ENCODE results near the gene ADARB2. TPM values are rescaled to one million over a fixed set of nuclear protein-coding genes. Genes with fewer than 3 reads are reported as not detected.

Gene ADARB2
- polyA plus RNA-seq, 3 donors, result not detected

- Histone ChIP-seq H3K4me3 (replicated peaks in 1 of 3; ENCODE audit: low read depth in 2 of 3, low read length in 3 of 3) (no peak overlapping the region), H3K27me3 (ENCODE audit: control insufficient read depth in 2 of 2, insufficient read depth in 2 of 2, low read length in 2 of 2) (no peaks in the 10 kb centered on the region), H4K20me1 (ENCODE audit: insufficient read depth, low read length) (no peaks in the 10 kb centered on the region), H3K4me1 (ENCODE audit: control insufficient read depth in 1 of 2, insufficient read depth in 2 of 2, low read length in 2 of 2) (no peaks in the 10 kb centered on the region), H3K36me3 (replicated peaks in 1 of 2; ENCODE audit: control insufficient read depth in 1 of 2, insufficient read depth in 2 of 2, low read length in 2 of 2) (no peaks in the 10 kb centered on the region), H3K27ac (ENCODE audit: low read depth in 1 of 2, low read length in 2 of 2) (no peak overlapping the region), H2AFZ (ENCODE audit: insufficient read depth, low read depth, low read length, poor library complexity, severe bottlenecking) (no peak overlapping the region), H3K79me2 (ENCODE audit: insufficient read depth, low read length) (no peaks in the 10 kb centered on the region), H3K9ac (ENCODE audit: insufficient read depth, low read length, poor library complexity, severe bottlenecking) (no peak overlapping the region), H3K9me3 (replicated peaks in 1 of 2; ENCODE audit: control insufficient read depth in 1 of 2, insufficient read depth in 1 of 2, low read length in 2 of 2) (no peaks in the 10 kb centered on the region), H3K4me2 (replicated peaks; ENCODE audit: extremely low read depth, low read length, poor library complexity, severe bottlenecking) (no peak overlapping the region)
- Mint-ChIP-seq H3K4me3 (no peak overlapping the region), H3K36me3 (no peaks in the 10 kb centered on the region), H3K9me3 (peaks cover 0 to 3% (median 0%) of the 10 kb centered on the region in 7 donors), H3K27me3 (ENCODE audit: low read depth in 3 of 3) (peaks cover 0 to 1% (median 0%) of the 10 kb centered on the region in 3 donors), H3K27ac (no peak overlapping the region), H3K4me1 (no peaks in the 10 kb centered on the region)
- intact Hi-C loops (cut with micrococcal nuclease), result no loop called here
- TF ChIP-seq CTCF (IDR thresholded peaks at IDR 0.05), result no peak
- WGBS (ENCODE audit: insufficient coverage), result 97% methylated on average over 5 of the region's 5 CpGs
- DNase-seq, result no peak
These were observed 241.3 kb downstream of the ADARB2 start for GRCh38 chr10:1495915-1496517.

GRCh38 chr10:1492641-1493040 lies 244.7 kb downstream of the ADARB2 start:
- Histone ChIP-seq H3K27me3 (ENCODE audit: control insufficient read depth in 2 of 2, insufficient read depth in 2 of 2, low read length in 2 of 2) (no peaks in the 10 kb centered on the region), H3K4me3 (replicated peaks in 1 of 3; ENCODE audit: low read depth in 2 of 3, low read length in 3 of 3) (no peak overlapping the region), H4K20me1 (ENCODE audit: insufficient read depth, low read length) (no peaks in the 10 kb centered on the region), H3K36me3 (replicated peaks in 1 of 2; ENCODE audit: control insufficient read depth in 1 of 2, insufficient read depth in 2 of 2, low read length in 2 of 2) (no peaks in the 10 kb centered on the region), H3K9ac (ENCODE audit: insufficient read depth, low read length, poor library complexity, severe bottlenecking) (no peak overlapping the region), H3K79me2 (ENCODE audit: insufficient read depth, low read length) (no peaks in the 10 kb centered on the region), H3K9me3 (replicated peaks in 1 of 2; ENCODE audit: control insufficient read depth in 1 of 2, insufficient read depth in 1 of 2, low read length in 2 of 2) (no peaks in the 10 kb centered on the region), H2AFZ (ENCODE audit: insufficient read depth, low read depth, low read length, poor library complexity, severe bottlenecking) (no peak overlapping the region), H3K4me1 (ENCODE audit: control insufficient read depth in 1 of 2, insufficient read depth in 2 of 2, low read length in 2 of 2) (no peaks in the 10 kb centered on the region), H3K27ac (ENCODE audit: low read depth in 1 of 2, low read length in 2 of 2) (no peak overlapping the region), H3K4me2 (replicated peaks; ENCODE audit: extremely low read depth, low read length, poor library complexity, severe bottlenecking) (no peak overlapping the region)
- Mint-ChIP-seq H3K4me3 (no peak overlapping the region), H3K27ac (no peak overlapping the region), H3K9me3 (peaks cover 0 to 3% (median 0%) of the 10 kb centered on the region in 7 donors), H3K4me1 (no peaks in the 10 kb centered on the region), H3K27me3 (ENCODE audit: low read depth in 3 of 3) (peaks cover 0 to 1% (median 0%) of the 10 kb centered on the region in 3 donors), H3K36me3 (no peaks in the 10 kb centered on the region)
- intact Hi-C loops (cut with micrococcal nuclease), result no loop called here
- DNase-seq, result no peak
- TF ChIP-seq CTCF (IDR thresholded peaks at IDR 0.05), result no peak
- 90% methylated on average over 8 of the region's 9 CpGs for WGBS (ENCODE audit: insufficient coverage)
